Pancreas (tissue), 10 donors: Measurements from ENCODE around the gene TCERG1L. TPM values are rescaled to one million over a fixed set of nuclear protein-coding genes. Genes with fewer than 3 reads are reported as not detected.
"Not testable (repeated sequence)": the region's sequence is repeated elsewhere in the genome, so short reads cannot be mapped to it uniquely, and the experiment has no call there.

Source experiments
- ATAC-seq, 4 donors: fragments of 200-7000 bp; cut with Tn5 transposase; one replicate each; pipeline versions ENCODE4 v1.8.0 to v1.9.1; 2020; ENCODE audit warnings: mild to moderate bottlenecking in 4 of 4, moderate library complexity in 4 of 4
- DNase-seq, 6 donors: peaks; one replicate each; pipeline ENCODE4 v3.0.0-alpha.2; 2020
- FAIRE-seq: peaks from 2 replicates; lab custom pipeline; 2012; peaks lifted over from hg19 to GRCh38; lab: Jason Lieb, UNC
- H3K27ac ChIP-seq, 4 donors: fragments of 200-600 bp; sonication (generic); 1 replicate in 3 of 4; 2 replicates in 1 of 4; pipeline versions ENCODE4 v1.5.0 to v1.8.0; 2020
- H3K27me3 ChIP-seq, 4 donors: fragments of 200-600 bp; one replicate each; pipeline ENCODE4 v1.8.0; 2021
- H3K36me3 ChIP-seq, 3 donors: fragments of 200-600 bp; sonication (generic) in 1 of 3; one replicate each; pipeline versions ENCODE4 v1.5.0 to v1.8.0; 2020 to 2021
- H3K4me1 ChIP-seq, 3 donors: fragments of 200-600 bp; one replicate each; pipeline ENCODE4 v1.8.0; 2021
- H3K4me3 ChIP-seq, 4 donors: fragments of 200-600 bp; sonication (generic) in 2 of 4; one replicate each; pipeline versions ENCODE4 v1.5.0 to v1.8.0; 2020 to 2021
- H3K9me3 ChIP-seq, 4 donors: fragments of 200-600 bp; one replicate each; pipeline ENCODE4 v1.8.0; 2021
- WGBS, 2 donors: extraction: QIAGEN DNeasy Blood & Tissue Kit; methylation state at CpG; one replicate each; pipeline ENCODE4 v1.1.7; 2013; 5-methylcytosine and 5-hydroxymethylcytosine counted together
- intact Hi-C, 3 donors: fragments of 100-400 bp; cut with DNase I; formaldehyde crosslinking; loops; one replicate each; pipeline versions ENCODE4 v1.11.1 to v1.14.2; 2022
- polyA plus RNA-seq, 2 donors: library from polyadenylated mRNA; stranded (reverse); fragments of 200-250 nt; gene quantifications; one replicate each; pipeline ENCODE4 v1.2.3, GENCODE V29; 2013
- total RNA-seq, 6 donors: library from RNA; stranded (reverse); fragmentation: NEBNext Ultra II Directional in 4 of 6; extraction: Animal tissue kit (Norgen Biotek cat#: 25700) in 4 of 6; gene quantifications; one replicate each; pipeline versions ENCODE4 v1.2.1 to v1.2.4, GENCODE V29; 2021 to 2023
- TF ChIP-seq, protein P1 (sequence below), 4 donors: fragments of 200-600 bp; sonication (generic) in 3 of 4; IDR thresholded peaks; one replicate each; pipeline versions ENCODE4 v1.5.0 to v1.8.0; 2021; ENCODE audit warnings: antibody characterized with exemption in 4 of 4
- donor health status: healthy with polysubstance abuse.
- donor health status: DM: no; HTN: no; CAD: no; lungs with moderate emphysema.
- donor health status: DM: no; HTN: no; CAD: no.
- donor health status: control.
- donor health status: control.
- donor health status: Bipolar disorder and iron deficiency.
- donor health status: DM: yes; HTN: yes; CAD: no.
- donor health status: DM: no; HTN: no; CAD: no.
- donor health status: DM: no; HTN: no; CAD: no.
- donor health status: DM: yes; HTN: yes; CAD: no.

Gene TCERG1L
- total and polyA plus RNA-seq, 8 donors: 0.09 to 1.9 (median 0.40) TPM

DNA sequence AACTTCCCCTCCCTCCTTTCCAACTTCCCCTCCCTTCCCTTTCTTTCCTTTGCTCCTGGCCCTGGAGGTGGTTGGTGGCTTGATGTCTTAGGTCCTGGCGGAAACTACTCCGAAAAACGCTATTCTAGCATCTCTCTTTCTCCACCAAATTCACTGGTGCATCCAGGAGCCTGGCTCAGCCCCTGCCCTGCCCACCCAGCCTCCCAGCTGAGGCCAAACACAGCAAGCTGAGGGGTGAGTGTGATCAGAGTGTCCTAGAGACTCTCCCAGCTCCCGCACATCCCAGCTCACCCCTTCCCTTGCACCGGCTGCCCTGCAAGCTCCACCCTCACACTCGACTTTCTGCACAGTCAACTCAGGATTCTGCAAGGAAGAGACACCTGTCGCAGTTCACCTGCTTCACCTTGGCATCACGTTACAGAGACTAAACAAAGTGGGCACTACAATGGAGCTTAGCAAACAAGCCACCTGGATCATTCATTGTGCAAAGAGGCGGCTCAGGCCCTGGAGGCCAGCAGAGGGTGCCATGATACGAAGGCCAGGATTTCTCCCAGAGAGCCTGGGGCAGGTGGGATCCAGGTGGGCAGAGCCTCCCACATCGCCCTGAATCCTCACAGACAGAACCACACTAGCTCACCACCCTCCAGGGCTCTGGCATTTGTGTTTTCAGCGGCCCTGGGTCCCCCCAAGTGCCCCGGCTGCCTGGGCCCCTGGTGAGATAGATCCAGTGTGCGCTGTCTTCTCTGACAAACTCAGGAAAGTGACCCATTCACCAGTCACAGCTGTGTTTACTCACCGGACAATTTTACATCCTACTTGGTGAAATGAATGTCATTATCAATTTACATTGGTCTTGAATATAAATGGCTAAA lies 169.6 kb downstream of the TCERG1L start:
- ATAC-seq (peak in 3 of 4 donors; percentile 26 to 52 (median 47)), DNase-seq (peak in 1 of 6 donors; percentile 33), FAIRE-seq (no peak)
- WGBS, 2 donors: 59 to 62% methylated on average over 15 of the region's 15 CpGs
- Histone ChIP-seq H3K27ac (no peak overlapping the region), H3K36me3 (no peaks in the 10 kb centered on the region), H3K27me3 (no peaks in the 10 kb centered on the region), H3K9me3 (no peaks in the 10 kb centered on the region), H3K4me3 (no peak overlapping the region), H3K4me1 (peaks cover 0 to 9% (median 3%) of the 10 kb centered on the region in 3 donors)
- TF ChIP-seq, protein P1, sequence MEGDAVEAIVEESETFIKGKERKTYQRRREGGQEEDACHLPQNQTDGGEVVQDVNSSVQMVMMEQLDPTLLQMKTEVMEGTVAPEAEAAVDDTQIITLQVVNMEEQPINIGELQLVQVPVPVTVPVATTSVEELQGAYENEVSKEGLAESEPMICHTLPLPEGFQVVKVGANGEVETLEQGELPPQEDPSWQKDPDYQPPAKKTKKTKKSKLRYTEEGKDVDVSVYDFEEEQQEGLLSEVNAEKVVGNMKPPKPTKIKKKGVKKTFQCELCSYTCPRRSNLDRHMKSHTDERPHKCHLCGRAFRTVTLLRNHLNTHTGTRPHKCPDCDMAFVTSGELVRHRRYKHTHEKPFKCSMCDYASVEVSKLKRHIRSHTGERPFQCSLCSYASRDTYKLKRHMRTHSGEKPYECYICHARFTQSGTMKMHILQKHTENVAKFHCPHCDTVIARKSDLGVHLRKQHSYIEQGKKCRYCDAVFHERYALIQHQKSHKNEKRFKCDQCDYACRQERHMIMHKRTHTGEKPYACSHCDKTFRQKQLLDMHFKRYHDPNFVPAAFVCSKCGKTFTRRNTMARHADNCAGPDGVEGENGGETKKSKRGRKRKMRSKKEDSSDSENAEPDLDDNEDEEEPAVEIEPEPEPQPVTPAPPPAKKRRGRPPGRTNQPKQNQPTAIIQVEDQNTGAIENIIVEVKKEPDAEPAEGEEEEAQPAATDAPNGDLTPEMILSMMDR (IDR thresholded peaks at IDR 0.05): no peak
- intact Hi-C loops: no loop called here

DNA sequence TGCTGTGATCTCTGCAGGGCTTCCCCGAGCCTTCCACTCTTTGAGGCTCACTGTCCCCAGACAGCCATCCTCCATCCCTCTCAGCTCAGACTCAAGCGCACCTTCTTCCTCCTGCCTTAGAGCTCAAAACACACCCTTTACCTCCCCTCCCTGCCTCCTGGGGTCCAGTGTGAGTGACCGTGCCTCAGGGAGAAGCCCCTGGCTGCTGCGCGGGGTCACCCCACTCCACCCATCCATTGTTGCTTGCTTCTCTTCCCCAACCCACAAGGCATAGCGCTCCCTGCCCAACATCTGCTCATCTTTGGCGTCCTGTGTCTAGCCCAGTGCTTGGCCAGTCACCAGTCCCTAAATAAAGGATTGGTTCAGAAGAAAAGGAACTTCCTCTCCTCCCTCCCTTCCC lies 170.3 kb downstream of the TCERG1L start:
- H3K9me3 ChIP-seq: no peaks in the 10 kb centered on the region
- peaks cover 0 to 9% (median 3%) of the 10 kb centered on the region in 3 donors for H3K4me1 ChIP-seq
- intact Hi-C loops: no loop called here
- no peaks in the 10 kb centered on the region for H3K27me3 ChIP-seq
- H3K27ac ChIP-seq: no peak overlapping the region
- ATAC-seq: no peak
- no peaks in the 10 kb centered on the region for H3K36me3 ChIP-seq
- no peak overlapping the region for H3K4me3 ChIP-seq
- peak in 1 of 6 donors; percentile 34 for DNase-seq
- no peak for FAIRE-seq
- TF ChIP-seq, protein P1 (IDR thresholded peaks at IDR 0.05): no peak
- 90% methylated on average over 7 of the region's 7 CpGs for WGBS, 2 donors

DNA sequence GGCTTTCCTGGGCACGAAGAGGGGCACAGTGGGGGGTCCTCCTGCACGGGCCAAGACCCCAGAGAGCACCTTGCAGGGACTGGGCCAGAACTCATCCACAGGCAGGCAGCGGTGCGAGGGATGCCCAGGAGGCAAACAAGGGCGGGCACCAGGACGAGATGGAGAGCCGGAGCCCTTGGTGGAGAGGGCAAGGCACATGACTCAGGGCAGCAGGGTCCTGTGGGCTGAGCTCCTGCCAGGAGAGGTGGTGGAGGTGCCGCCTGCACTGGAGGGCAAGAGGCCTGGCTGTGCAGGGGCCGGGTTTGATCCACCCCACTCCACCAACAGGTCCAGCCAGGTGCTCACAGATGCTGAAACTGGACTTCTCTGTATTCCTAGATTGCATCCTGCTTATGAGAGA lies 170.9 kb downstream of the TCERG1L start:
- Histone ChIP-seq H3K27me3 (no peaks in the 10 kb centered on the region), H3K4me3 (no peak overlapping the region), H3K36me3 (no peaks in the 10 kb centered on the region), H3K9me3 (no peaks in the 10 kb centered on the region), H3K4me1 (peaks cover 0 to 9% (median 3%) of the 10 kb centered on the region in 3 donors), H3K27ac (no peak overlapping the region)
- FAIRE-seq: no peak
- intact Hi-C loops: no loop called here
- no peak for ATAC-seq
- 83 to 88% methylated on average over 9 of the region's 9 CpGs for WGBS, 2 donors
- TF ChIP-seq, protein P1 (IDR thresholded peaks at IDR 0.05): no peak
- peak in 1 of 6 donors; percentile 35 for DNase-seq

DNA sequence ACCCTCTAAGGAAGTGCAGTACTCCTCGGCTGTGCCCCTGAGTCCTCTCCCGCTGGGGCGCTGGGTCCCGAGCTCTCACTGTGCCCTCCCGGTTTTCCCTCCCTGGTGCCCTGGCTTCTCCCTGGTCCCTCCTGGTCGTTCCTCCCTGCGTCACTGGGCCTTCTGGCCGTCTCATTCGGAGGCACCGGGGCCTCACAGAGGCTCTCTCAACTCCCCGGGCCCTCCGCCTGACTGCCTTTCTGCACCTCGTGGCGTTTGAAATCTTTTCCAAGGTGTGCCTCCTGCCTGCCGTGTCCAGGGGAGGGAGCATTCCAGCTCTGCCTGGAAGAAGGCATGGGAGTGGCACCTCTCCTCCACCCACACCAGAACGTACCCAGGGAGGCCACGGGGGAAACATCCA lies 174.3 kb downstream of the TCERG1L start:
- TF ChIP-seq, protein P1 (IDR thresholded peaks at IDR 0.05): no peak
- FAIRE-seq: no peak
- no peaks in the 10 kb centered on the region for H3K27me3 ChIP-seq
- intact Hi-C loops: no loop called here
- no peaks in the 10 kb centered on the region for H3K9me3 ChIP-seq
- peak in 1 of 6 donors; percentile 30 for DNase-seq
- H3K4me1 ChIP-seq: peaks cover 0 to 9% (median 3%) of the 10 kb centered on the region in 3 donors
- H3K27ac ChIP-seq: no peak overlapping the region
- ATAC-seq: no peak
- no peak overlapping the region for H3K4me3 ChIP-seq
- WGBS, 2 donors: 74 to 75% methylated on average over 17 of the region's 17 CpGs
- H3K36me3 ChIP-seq: no peaks in the 10 kb centered on the region

DNA sequence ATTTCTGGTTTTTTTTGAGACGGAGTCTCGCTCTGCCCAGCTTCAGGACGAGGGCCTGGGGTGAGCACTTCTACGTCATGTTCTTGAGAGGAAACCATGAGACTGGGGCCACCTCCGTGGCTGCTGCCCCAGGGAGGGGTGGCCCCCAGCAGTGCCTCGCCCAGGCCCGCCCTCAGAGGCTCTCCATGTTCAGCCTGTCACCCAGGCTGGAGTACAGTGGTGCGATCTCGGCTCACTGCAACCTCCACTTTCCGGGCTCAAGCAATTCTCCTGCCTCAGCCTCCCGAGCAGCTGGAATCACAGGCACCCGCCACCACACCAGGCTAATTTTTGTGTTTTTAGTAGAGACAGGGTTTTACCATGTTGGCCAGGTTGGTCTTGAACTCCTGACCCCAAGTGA lies 175.2 kb downstream of the TCERG1L start:
- H3K36me3 ChIP-seq, H3K4me1 ChIP-seq, H3K4me3 ChIP-seq, FAIRE-seq, H3K27me3 ChIP-seq, ATAC-seq, H3K9me3 ChIP-seq, H3K27ac ChIP-seq, intact Hi-C loops: not testable (repeated sequence)
- DNase-seq: peak in 1 of 6 donors; percentile 13
- 88 to 93% methylated on average over 12 of the region's 12 CpGs for WGBS, 2 donors
